HG03175 (cell line): Measurements from ENCODE around the gene COL28A1.
A peak's percentile ranks its signal among the peaks of the same experiment; 100 is the strongest.
"Not testable (repeated sequence)": the region's sequence is repeated elsewhere in the genome, so short reads cannot be mapped to it uniquely, and the experiment has no call there.

Source experiments
- ATAC-seq: cut with Tn5 transposase; IDR thresholded peaks from one replicate; pipeline ENCODE4 v1.9.1; 2021; ENCODE audit warnings: mild to moderate bottlenecking, moderate library complexity; ENCODE audit not compliant: unreplicated experiment

Gene COL28A1

DNA sequence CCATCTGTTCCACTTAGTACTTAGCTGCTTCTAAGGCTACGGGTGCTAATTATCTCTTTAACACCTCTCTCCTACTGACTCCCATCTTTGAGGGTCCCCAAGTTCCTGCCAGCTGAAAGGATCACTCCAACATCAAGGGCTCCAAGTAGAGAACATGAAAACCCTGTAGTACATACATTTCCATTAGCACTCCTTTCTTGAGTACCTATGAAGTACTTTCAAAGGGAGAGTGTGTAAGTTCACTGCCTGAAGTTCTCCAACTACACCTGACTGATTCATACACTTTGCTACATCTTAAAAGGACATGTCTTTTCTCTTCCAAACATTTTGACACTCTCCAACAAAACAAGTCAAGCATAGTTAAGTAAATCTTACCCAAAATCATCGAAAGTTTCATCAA is 113.8 kb downstream of the COL28A1 start:
- no peak for ATAC-seq

DNA sequence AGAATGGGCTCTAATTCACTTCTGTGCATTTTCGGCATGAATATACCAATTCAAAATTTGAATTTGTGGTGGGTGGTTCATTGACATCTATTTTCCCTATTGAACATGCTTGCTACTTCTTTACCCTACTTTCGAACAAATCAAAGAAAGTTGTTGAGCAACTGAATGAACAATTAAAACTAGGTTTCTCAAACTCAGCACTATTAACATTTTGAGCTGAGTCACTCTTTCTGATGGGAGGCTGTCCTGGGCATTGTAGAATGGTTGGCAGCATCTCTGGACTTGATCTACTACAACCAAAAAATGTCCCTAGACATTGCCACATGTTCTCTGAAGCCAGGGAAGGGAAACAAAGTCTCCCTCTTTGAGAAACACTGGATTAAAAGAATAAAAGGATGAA is 116.7 kb downstream of the COL28A1 start:
- no peak for ATAC-seq

DNA sequence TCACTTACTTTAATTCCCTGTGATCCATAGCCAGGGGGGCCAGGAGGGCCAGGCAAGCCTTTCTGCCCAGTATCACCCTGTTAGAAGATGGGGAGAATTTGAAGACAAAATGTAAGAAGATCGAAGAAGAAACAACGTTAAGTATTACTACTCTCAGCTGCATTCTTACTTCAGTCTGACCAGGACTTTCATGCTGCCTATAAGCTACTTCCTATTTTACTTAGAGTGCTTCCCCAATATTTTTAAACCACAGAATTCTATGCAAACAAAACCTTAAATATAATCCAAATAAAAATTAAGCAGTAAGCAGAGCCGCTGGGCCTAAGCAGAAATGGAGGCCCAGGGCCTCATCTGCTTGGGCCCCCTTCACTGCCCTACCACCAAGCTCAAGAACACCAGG is 117.8 kb downstream of the COL28A1 start:
- no peak for ATAC-seq

DNA sequence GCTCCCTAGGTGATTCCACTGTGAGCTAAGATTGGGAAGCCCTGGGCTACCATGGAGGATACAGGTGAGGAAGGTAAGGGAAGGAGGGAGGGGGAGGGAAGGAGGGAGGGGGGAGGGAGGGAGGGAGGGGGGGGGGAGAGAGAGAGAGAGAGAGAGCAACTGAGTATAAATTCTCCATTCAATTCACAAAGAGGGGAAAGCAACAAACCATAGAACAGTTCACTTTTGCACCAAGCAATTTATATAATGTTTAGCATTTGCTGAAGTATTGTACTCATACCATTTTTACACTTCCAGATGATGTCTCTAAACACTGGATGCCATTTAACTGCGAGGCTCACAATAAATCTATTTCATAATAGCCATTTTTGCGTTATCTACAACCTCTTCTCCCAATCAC is 118.3 kb downstream of the COL28A1 start:
- ATAC-seq, result no peak

GRCh38 chr7:7416031-7416858 is 119.4 kb downstream of the COL28A1 start:
- peak; percentile 88 for ATAC-seq

DNA sequence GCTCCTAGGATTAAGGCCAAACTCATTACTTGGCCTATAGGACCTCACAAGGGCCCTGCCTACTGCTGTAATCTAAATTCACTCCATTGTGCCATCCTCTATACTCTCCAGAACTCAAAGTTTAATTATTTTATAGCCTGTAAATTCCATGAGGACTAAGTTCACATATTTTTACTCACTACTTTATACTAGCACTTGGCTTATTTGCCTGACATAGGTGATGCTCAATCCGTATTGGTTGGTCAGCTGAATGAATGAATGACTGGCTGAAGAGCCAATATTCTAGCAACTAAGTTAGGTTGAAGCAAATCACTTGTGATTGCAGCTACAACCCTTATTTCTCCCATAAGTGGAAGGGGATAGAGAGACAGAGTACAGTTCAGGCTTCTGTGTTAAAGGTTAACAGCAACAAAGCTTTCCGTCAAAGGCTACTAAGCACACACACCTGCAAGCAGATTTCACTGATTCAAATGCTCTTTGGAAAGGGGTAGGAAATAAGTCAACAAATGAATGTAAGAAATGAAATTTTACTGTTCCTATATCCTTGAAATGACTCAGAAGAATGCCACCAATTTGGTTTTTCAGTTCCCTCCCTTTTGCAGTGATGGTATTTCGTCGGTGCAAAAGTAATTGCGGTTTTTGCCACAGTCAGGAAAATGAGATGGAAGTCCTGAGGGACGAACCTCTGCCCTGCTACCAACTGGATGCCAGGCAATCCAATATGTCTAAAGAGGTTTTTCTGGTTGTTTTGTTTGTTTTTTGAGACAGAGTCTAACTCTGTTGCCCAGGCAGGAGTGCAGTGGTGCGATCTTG is 120.7 kb downstream of the COL28A1 start:
- no peak for ATAC-seq

DNA sequence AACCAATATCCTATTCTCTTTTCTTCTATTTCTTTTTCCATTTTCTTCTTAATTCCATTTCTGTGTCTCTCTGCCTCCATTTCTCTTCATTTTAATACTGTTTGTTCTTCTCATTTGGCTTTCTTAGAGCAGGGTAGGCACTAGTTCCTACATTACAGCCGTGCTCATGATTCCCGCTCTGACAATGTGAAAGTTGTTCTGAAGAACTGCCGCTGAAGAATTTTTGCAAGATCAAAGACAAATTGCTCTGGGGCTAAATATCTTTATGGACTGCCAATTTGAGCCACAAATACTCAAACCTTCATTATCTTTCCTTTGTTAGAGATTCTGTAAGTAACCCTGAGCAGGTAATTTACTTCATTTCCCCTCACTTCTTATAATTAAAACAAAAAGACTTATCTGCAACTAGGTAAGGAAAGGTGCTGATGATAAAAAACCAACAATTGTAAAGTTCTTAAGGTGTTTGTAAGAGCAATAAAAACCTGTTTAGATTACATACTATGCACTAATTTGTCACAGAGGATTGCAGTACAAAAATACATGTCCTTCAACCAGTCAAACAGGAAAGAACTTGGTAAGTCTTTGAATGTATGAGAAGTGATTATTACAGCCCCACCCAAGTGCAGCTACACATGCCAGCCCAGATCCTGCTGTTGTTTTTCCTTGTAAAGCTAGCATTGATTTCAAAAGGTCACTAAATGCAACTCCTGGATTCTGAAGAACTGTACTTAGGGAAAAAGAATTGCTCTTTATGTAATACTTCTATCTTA is 127.5 kb downstream of the COL28A1 start:
- no peak for ATAC-seq

DNA sequence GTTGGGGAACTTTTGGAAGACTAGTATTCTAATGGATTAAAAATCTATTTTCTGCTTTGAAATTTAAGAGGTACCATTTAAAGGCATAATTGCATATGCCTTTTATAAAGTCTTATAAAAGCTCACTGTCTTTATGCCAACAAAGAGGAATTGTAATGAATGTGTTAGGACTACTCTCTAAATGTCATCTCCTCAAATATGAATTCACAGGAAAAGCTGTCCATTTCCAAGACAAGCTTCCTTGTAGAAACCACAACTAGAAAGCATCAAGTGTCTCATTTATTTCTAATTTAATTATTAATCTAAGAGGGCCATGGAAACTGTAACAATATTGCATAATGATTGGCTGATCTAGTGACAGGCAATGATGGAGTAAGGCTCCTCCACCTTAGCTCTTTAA is 130.2 kb downstream of the COL28A1 start:
- ATAC-seq, result no peak

GRCh38 chr7:7399707-7400106 is 136.0 kb downstream of the COL28A1 start:
- no peak for ATAC-seq

- no peak for ATAC-seq
Measured at GRCh38 chr7:7395785-7396184, 139.9 kb downstream of the COL28A1 start.

DNA sequence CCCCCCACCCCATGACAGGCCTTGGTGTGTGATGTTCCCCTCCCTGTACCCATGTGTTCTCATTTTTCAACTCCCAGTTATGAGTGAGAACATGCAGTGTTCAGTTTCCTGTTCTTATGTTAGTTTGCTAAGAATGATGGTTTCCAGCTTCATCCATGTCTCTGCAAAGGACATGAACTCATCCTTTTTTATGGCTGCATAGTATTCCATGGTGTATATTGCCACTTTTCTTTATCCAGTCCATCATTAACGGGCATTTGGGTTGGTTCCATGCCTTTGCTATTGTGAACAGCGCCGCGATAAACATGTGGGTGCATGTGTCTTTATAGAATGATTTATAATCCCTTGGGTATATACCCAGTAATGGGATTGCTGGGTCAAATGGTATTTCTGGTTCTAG is 147.5 kb downstream of the COL28A1 start:
- not testable (repeated sequence) for ATAC-seq

DNA sequence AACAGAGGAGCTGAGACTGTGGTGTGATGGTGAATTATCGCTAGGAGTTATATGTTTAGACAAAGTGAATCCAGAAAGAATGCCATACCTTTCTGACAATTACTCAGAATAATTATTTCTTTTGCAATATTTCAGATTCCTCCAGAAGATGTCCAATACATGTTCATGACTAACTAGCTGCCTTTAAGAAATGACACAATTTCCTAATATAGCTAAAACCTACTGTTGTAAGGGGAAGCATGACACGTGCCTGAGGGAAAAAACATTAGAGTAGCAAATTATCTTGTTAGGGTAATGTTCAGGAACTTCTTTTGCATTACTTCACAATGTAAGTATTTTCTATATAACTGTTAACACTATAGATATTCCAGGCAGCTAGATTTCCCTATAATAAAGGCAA is 150.3 kb downstream of the COL28A1 start:
- no peak for ATAC-seq

DNA sequence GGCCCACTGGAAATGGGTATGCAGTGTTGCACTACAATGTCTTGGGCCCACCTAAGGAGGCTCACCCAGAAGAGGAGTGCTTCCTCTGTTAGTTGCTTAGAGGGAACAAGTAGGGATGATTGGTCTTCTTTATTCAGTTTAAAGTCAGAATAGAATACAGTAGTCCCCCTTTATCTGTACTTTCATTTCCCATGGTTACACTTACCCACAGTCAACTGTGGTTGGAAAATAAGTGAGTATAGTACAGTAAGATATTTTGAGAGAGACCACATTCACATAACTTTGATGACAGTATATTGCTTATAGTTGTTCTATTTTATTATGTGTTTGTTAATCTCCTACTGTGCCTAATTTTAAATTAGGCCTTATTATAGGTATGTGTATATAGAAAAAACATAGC is 151.4 kb downstream of the COL28A1 start:
- ATAC-seq, result no peak

GRCh38 chr7:7375538-7375937 is 160.1 kb downstream of the COL28A1 start:
- no peak for ATAC-seq

DNA sequence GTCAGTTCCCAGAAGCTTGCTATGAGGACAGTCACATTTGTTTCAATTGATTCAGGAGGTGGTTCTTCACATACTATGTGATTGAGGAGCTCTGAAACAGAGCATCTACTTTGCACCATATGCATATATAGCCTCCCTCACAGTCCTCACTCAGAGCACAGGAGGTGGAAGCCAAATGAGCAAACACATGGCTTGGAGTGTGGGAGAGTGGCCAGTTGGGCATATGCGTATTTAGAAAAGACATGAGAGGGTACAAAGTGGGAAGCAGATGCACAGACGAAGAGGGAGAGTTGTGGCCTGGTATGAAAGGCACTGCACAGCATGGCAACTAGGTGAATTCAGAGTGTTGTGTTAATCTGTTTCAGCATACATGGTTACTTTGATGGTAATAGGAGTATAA is 165.6 kb downstream of the COL28A1 start:
- ATAC-seq, result no peak

GRCh38 chr7:7369134-7369533 is 166.5 kb downstream of the COL28A1 start:
- no peak for ATAC-seq

DNA sequence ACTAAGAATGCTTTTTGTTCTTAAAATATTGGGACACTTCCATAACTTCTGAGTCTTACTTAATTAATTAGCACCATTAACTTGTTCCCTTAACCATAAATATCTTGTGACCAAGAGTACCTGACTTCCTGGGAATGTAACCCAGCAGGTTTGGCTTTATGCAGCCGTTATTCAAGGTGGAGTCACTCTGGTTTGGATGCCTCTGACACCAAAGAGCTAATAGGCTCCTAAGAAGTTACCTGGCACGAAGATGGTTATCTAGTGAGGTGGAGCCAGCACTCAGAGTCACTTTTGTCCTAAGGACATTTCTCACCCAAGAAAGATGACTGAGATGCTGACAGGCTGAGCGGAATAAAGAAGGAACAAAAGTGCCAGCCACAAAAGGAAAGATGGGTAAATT is 181.0 kb downstream of the COL28A1 start:
- no peak for ATAC-seq

DNA sequence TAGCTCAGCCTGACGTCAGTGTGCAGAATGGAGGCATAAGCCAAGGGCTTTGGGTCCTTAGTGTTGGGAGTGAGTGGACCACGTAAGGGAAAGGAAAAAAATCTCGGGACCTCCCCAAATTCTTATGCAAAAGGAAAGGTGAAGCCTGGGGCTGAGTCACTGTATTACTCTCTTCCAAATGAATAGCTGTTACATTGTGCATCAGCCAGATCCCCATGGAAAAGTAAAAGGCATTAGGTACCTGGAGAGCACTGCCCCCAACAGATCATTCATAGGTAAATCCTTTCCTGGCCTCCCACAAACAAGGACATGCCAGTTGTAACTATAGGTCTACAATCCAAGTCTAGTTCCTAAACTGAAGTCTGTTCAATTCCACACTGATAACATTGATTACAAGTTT is 182.8 kb downstream of the COL28A1 start:
- no peak for ATAC-seq

GRCh38 chr7:7351832-7352231 is 183.8 kb downstream of the COL28A1 start:
- ATAC-seq, result no peak

- no peak for ATAC-seq
Measured at GRCh38 chr7:7351156-7351555, 184.5 kb downstream of the COL28A1 start.

DNA sequence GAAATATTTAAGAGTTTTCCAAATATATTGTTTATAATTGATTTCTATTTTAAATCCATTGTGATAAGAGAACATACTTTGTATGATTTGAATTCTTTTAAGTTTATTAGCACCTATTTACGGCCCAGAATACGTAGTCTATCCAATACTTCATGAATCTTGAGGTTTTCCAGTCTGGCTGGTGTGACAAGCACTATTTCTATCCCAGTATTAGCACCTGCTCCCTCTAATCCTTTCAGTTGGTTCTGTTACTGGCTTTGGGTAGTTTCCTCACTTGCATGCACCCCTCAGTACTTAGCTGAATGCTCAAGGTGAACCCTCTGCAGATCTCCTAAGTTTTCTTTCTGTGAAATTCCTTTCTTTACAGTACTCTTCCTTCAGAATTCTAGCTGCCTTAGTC is 186.5 kb downstream of the COL28A1 start:
- ATAC-seq, result no peak
